GM18951 (cell line): ENCODE measurements around the gene CELSR2.

ENCODE experiments used
- POLR2A ChIP-seq: IDR thresholded peaks from 4 replicates; pipeline ENCODE4 v1.6.1; 2011; ENCODE audit warnings: mild to moderate bottlenecking; ENCODE audit not compliant: insufficient read length, insufficient read depth; ENCODE audit errors: extremely low read depth
- in situ Hi-C: fragments of 300-500 bp; cut with MboI; formaldehyde crosslinking; loops from one replicate; pipeline ENCODE4 v1.12.0; 2022; ENCODE audit warnings: low sequenced_read_pairs, mixed read lengths, inconsistent platforms; ENCODE audit not compliant: unreplicated experiment

Gene CELSR2

DNA sequence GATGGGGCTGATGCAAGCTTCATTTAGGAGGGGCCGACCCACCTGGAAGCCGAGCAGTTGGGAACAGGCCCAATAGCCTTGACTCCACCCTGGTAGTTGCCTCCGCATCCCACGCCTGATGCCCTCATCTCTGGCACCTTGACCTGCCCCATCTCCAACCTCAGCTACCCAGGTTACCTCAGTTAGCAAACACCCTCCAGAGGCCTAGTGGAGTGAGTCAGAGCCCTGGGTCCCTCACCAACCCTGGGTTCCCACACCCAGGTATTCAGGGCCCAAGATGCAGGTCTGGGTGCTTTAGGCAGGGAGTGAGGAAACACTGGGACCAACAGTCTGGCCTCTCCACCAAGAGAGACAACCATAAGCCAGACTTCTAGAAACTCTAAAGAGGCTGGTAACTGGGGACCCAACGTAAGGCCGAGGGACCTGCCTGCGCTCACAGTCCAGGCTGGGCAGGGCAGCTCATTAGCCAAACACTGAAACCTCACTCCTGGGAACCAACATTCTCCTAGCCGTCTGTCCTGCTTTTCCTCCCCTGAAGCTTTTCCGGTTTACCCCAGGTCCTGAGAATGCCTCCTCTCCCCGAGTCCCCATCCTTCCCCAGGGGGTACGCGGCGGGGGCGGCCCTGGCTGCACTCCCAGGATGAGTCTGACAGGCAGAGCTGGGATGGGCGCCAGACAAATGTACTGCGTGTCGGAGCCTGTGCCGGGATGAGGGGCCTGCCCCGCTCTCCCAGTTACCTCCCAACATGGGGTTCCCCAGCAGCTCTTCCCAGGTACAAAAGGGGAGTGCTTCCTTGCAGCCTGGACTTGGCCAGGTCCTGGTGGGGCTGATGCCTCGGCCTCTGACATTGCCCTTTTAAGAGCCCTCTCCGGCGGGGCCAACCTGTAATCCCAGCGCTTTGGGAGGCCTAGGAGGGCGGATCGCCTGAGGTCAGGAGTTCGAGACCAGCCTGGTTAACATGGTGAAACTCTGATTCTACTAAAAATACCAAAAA lies 8.9 kb upstream of the CELSR2 start:
- no peak for TF ChIP-seq POLR2A
- in situ Hi-C loops: no loop called here

DNA sequence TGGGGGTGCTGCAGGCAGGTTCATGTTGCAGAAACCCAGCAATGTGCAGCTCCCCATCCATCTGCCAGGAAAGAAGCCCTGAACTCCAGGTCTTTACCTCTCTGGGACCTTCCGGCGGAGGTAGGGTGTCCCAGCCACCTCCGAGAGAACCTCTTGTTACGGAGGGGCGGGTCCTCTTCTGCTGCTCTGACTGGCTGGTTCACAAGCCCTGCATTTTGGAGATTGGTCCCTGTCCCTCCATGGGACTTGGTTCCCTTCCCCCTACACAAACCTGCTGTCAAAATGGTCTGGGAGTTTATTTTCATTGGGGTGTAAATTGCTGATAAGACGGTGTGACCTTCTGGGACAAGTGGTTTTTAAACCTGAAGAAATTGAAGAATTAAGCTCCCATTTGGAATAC lies 8.0 kb upstream of the CELSR2 start:
- TF ChIP-seq POLR2A: no peak
- in situ Hi-C loops: no loop called here

DNA sequence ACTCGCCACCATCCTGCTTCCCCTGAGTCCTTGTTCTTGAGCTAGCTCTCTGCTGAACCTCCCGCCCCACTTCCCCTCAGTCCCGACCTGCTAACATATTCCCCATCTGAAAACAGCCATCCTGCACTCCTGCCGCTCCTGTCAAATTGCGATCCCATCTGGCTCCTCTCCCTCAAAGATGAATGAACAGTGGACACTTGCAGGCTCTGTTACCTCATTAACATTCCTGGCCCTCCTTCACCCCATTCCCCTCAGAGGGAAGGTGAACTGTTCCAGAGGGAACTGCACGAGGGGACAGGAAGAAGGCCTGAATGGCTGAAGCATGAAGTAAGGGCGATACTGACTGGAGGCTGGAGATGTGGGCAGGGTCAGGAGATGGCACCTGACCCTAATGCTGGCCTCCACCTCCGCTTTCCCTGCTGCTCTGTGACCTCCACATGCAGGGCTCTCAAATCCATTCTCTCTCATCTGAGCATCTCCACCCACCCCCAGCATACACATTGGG lies 7.4 kb upstream of the CELSR2 start:
- TF ChIP-seq POLR2A: no peak
- in situ Hi-C loops: no loop called here

DNA sequence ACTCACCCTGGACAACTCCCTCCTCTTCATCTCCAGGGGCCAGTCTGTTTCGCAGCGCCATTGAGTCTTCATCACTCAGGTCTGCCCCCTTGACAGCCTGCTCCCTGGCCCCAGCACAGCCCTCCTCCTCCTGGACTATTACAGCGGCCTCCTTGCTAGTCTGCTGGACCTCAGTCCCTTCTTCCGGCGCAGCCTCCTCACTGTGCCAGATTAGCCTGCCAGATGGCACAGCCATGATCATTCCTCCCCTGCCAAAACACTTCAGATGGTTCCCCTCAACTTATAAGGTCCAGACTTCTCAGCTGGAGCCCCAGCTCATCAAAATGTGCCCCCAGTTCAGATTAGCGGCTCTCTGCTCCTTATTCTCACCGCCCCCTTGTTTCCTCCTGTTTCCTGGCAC lies 7.0 kb upstream of the CELSR2 start:
- in situ Hi-C loops: no loop called here
- TF ChIP-seq POLR2A: no peak

DNA sequence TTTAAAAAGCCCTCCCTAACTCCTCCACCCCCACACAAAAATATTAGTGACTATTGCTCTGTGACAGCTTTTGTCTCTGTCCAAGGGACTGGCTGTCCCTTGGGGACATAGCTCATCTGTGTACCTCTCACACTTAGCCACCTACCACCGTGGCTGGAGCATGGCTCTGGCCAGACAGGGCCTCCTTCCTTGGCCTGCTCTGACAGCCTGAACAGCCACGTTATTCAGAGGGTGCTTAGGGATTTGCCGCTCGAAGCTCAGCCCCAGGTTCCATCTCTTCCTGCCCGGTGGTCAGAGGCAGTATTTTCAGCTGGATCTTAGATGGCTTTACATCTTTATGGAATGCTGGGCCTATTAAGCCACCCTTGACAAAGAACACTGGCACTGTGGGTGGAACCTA lies 6.1 kb upstream of the CELSR2 start:
- in situ Hi-C loops: no loop called here
- no peak for TF ChIP-seq POLR2A

DNA sequence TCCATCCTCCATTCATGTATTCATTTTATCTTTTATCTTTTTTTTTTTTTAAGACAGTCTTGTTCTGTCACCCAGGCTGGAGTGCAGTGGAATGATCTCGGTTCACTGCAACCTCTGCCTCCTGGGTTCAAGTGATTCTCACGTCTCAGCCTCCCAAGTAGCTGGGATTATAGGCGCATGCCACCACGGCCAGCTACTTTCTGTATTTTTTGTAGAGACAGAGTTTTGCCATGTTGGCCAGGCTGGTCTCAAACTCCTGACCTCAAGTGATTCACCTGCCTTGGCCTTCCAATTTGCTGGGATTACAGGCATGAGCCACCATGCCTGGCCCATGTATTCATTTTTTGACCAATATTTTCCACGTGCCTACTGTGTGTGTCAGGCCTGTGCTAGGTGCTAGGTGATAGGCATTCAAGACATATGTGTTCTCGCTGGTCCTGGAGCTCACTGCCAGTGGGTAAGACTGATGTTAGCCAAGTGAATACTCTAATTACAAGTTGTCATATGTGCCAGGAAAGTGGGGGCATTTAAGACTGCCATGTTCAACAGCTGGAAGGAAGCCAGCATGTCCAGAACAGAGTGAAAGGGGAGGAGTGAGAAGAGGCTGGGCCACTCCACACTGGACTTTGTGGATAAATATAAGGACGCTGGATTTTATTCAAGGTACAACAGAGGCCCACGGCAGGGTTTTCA lies 5.3 kb upstream of the CELSR2 start:
- in situ Hi-C loops: no loop called here
- TF ChIP-seq POLR2A: no peak

DNA sequence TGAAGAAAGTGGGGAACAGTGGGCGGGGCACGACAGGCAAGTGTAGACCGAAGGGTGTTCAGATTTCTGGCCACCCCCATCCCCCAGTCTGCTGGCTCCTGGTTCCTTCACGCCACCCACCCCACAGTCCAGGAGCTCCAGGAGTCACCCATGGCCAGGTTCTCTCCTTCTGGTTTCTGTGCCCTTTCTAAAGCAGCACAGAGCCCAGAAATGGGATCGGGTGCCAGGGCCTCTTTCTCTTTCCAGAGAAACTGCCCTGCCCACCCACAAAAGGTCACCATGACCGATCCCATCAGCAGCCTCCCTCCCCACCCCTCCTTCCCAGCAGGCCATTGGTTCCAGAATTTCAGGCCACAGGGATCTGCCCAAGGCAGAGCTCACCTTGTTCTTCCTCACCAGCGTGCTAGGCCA lies 3.2 kb upstream of the CELSR2 start:
- no peak for TF ChIP-seq POLR2A

DNA sequence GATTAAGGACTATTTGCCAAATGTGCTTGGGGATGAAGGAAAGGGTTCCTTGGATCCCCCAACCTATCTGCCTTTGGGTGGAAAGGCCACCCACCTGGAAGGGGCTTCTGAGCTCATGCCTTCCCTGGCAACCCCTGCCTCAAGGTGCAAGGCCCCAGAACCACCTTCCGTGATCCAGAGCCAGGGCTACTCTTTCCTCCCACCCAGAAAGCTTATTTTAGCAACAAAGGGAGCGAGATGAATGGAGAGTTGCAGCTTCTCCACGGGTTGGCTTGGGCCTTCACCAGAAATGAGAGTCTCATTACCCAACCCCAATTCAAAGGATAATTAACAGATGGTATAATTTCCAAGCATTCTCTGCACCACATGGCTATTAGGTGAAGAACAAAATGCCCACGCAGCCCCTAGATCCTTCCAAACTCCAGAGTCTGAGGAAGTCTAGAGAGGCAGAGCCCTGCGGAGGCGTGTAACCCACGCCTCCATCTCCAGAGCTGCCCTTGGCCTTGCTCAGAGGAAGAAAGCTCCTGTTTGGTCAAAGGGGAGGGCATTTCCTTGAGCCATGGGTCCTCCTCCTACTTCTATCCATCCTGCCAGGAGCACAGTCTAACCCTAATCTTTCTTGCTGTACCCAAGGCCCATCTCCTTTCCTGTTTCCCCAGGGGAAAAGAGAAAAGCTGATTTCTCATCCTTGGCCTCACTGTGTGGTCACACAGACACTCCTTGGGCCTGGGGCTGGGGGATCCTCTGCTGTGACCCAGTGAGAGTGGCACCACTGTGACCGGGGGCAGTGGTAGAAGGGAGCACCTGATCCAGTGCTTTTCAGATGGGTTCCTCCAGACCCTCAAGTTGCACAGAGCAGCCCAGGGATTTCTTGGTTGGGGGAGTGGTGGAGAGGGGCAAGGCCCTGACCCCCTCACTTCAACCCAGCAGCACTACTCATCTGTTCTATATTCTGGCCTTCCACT lies 1.7 kb upstream of the CELSR2 start:
- TF ChIP-seq POLR2A: no peak
- in situ Hi-C loops: no loop called here

More for the DNA sequence above, 3.2 kb upstream of the CELSR2 start:
- in situ Hi-C loops: no loop called here

DNA sequence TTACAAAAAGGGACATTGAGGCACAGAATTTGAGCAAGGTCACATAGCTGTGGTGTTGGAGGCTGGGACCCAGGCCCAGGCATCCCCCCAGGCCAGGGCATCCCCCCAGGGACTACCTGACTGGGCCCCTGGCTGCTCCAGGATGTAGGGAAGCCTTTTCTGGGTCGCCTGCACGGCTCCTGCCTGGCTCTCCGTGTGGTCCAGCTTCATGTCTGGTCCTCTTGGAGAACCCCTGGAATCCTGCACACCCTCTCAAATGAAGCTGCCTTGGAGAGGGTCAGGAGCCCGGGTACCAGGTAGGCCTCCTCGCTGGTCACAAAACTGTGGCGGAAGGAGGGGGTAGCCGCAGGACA lies 919 bp upstream of the CELSR2 start:
- in situ Hi-C loops: no loop called here
- no peak for TF ChIP-seq POLR2A

DNA sequence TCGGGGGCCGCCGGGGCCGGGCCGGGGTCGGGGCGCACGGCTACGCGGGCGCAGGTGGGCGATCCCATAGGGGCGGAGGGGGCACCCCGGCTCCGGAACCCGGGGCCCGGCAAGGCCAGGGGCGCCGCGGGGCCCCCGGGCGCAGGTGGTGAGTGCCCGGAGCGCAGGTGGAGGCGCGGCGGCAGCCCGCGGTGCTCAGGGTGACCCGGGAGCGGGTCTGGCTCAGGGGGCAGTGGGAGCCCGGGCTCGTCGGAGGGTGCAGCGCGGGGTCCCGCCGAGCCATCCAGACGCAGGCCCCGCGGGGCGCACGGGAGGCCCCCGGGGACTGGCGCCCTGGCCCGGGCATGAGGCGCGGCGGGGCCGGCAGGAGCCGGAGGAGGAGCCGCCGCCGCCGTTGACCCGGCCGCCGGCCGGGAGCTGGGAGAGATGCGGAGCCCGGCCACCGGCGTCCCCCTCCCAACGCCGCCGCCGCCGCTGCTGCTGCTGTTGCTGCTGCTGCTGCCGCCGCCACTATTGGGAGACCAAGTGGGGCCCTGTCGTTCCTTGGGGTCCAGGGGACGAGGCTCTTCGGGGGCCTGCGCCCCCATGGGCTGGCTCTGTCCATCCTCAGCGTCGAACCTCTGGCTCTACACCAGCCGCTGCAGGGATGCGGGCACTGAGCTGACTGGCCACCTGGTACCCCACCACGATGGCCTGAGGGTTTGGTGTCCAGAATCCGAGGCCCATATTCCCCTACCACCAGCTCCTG lies 489 bp downstream of the CELSR2 start:
- in situ Hi-C loops: no loop called here
- no peak for TF ChIP-seq POLR2A

DNA sequence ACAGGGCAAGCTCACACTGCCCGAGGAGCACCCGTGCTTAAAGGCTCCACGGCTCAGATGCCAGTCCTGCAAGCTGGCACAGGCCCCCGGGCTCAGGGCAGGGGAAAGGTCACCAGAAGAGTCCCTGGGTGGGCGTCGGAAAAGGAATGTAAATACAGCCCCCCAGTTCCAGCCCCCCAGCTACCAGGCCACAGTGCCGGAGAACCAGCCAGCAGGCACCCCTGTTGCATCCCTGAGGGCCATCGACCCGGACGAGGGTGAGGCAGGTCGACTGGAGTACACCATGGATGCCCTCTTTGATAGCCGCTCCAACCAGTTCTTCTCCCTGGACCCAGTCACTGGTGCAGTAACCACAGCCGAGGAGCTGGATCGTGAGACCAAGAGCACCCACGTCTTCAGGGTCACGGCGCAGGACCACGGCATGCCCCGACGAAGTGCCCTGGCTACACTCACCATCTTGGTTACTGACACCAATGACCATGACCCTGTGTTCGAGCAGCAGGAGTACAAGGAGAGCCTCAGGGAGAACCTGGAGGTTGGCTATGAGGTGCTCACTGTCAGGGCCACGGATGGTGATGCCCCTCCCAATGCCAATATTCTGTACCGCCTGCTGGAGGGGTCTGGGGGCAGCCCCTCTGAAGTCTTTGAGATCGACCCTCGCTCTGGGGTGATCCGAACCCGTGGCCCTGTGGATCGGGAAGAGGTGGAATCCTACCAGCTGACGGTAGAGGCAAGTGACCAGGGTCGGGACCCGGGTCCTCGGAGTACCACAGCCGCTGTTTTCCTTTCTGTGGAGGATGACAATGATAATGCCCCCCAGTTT lies 1.3 kb downstream of the CELSR2 start:
- no peak for TF ChIP-seq POLR2A
- in situ Hi-C loops: no loop called here
